Amniotic epithelial cell (primary cell): ENCODE measurements around the gene DNAJC1.

Source experiments
- DNase-seq: peaks from one replicate; pipeline ENCODE4 v3.0.0-alpha.2; 2010; ENCODE audit warnings: low read depth

The DNAJC1 gene

DNA sequence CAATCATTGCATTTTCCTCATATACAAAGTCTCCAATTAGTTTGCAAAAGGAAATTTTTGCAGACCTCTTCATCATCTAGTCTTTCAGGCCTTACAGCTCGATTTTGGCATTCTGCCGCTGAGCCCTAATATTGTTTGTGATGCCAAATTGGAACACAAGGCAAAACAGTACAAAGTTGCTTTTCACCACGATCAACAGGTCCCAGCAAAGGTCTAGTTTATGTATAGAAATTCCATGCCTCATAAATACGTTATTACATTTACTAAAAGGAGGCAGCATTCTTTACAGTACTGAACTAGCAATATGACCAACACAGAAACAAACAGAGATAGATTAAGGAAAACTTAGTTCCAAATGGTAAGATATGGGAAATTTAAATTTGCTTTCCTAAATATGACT, 7.0 kb upstream of the DNAJC1 start:
- no peak for DNase-seq

DNA sequence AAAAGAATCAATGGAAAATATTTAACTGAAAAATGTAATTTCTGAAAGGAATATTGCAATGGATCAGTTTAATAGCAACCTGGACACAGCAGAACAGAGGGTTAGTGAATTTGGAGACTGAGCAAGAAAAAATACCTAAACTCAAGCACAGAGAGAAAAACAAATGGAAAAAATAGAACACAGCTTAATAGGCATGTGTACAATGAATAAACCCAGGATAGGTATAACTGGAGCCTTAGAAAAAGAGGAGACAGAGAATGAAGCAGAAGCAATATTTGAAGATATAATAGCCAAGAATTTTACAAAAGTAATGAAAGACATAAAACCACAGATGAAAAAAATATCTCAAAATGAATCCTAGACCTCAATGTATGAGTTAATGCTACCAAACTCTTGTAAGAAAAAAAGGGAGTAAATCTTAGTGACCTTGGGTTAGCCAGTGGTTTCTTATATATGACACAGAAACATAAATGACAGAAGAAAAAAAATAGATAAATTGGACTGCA, 2.9 kb upstream of the DNAJC1 start:
- DNase-seq, result no peak

DNA sequence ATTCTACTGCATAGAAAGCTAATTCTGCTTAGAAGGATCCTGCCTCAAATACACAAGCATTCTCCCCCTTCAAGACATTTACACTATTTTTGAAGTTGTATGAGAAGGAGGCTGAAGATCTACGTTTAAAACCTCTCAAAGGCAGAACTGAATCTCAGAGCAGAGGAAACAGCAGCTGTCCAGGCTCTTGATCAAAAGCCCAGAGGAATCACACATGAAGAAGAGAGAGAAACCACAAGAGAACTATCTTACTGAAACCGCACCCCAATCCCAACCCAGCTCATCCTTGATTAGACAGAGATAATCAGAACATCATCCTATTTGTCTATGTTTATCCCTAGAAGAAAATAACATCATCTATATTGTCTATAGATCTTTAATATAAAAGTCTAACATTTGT, 2.2 kb upstream of the DNAJC1 start:
- DNase-seq, result no peak

DNA sequence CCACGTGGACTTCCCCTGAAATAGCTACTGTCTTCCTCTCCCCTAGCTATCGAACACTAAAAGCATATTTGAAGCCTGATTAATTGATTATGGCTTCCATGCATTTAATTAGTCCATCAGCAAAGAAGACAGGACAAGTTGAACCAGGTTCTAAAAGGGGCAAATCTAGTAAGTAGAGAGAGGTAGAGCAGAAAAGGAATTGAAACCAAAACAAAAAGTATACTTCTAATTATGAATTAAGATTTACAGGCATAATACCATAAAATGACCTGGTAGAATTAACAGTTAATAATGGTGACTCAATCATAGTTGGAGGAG, 393 bp upstream of the DNAJC1 start:
- DNase-seq, result no peak

DNA sequence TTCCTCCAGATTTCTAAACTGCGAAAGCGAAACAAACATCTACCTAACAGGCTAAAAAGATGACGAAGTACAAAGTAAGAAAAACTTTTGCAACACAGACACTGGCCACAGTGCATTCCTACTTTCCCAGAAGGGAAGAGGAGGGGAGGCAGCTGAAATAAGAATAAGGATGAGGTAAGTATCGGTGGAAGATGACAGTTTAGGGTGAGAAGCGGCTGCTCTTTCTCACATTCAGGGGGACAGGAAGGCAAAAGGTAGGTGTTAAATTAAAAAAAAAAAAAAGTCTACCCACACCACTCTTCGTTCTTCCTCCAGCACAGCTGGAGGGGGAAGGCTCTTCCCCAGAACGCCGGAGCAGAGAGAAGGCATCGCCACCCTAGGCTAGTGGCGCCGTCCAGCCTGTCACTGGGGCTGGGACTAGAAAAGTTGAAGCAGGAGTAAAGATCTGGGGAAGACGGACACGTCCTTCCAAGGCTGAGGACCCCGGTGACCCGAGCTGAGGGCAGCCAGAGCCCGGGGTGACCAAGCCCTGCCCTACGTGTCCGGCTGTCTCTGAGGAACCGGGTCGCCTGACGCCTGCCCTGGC, 846 bp downstream of the DNAJC1 start:
- DNase-seq, result peak; percentile 75

DNA sequence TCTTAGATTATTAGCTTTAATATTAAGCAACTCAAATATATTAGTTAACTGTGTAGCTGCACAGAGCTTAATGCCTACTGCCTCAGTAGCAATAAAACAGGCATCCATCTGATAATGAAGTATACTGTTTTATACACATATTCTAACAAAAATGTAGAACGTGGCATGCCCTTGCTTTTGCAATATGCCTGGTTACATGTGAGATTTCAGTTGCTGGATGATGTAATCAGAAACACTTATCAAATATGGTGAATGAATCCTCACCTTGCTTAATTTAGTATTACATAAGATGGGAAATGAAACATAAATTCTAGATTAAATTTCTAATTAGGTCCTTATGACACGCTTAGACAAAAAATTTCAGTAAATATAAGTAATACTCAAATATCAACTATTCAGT, 8.0 kb downstream of the DNAJC1 start:
- DNase-seq, result peak; percentile 84

DNA sequence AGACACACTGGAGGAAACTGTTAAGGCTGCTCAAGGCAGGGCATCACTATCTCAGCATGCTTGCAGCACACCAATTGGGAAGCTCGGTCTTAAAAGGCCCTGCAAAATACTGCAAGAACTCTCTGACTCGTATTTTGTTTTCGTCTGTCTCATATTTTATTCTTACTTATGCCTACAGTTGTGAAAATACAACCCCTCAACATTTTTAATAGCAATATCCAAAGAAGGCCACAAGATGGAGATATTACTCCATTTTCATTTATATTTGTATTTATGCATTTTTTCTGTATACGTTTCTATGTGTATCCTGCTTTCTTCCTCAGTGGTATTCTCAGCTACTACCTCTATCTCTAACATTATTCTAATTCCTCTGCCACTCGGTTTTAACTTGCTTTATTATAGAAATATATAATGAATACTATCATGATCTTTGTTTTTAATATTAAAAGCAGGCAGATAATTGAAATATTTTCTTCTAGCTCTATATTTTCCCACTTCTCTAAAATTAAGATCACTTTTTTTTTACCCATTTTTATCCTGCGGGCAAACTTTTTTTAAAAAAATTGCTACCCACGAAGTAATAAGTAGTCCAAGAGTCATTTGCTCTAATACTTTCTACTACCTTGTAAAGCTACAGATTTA, 10.0 kb downstream of the DNAJC1 start:
- no peak for DNase-seq

DNA sequence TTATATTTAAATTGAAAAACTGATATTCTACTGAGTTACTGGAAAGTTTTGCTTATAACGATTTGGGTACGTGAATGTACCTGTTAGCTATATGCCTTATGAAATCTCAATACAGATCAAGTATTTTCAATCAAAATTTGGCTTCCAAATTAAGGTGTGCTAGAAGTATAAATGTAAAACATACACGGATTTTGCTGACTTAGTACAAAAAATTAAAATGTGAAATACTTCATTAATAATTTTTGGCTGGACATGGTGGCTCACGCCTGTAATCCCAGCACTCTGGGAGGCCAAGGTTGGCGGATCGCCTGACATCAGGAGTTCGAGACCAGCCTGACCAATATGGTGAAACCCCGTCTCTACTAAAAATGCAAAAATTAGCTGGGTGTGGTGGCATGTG, 11.7 kb downstream of the DNAJC1 start:
- no peak for DNase-seq

DNA sequence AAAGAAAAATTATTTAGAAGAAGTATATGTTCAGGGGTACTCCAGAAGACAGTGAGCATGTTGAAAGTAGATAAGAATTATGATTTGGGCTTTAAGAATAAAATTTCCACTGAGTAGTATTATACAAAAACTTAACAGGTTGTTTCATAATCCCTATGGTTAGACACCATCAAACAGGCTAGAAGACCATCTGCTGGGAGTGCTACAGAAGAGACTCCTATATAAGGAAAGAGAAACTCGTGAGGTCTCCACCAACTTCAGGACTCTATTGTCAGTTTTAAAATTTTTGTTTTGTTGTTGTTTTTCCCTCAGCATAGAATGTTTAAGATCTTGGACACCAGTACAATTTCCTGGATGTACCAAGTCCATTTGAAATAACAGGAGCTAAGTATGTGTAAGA, 13.1 kb downstream of the DNAJC1 start:
- no peak for DNase-seq

DNA sequence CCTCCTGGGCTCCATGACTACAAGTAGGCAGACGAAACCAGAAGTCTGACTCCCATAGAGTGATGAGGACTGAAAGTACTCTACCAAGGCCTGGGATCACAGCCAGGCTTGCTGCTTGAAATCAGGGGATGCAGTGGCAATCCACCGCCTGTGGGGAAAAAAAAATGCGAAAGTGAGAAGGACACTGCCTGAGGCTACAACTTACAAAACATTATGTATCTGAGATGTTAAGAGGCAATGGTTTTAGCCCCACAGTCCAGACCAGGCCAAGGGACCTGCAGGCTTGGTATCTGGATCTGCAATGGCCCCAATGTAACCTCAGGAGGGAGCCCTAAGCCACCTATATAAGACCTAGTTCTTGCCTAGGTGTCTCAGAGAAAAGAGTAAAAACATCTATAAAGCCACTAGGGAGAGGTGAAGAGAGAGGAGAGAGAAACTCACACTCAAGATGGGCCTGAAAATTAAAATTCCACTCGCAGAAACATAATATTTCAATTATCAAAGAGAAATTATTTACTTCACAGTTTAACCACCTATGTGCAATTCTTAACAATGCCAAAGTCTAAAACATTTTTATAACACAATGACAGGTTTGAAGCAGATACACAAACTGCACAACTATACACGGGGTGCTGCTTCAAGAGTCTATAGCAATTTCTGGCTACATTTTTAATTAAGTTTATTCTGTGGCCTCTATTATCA, 13.9 kb downstream of the DNAJC1 start:
- DNase-seq, result peak; percentile 82

DNA sequence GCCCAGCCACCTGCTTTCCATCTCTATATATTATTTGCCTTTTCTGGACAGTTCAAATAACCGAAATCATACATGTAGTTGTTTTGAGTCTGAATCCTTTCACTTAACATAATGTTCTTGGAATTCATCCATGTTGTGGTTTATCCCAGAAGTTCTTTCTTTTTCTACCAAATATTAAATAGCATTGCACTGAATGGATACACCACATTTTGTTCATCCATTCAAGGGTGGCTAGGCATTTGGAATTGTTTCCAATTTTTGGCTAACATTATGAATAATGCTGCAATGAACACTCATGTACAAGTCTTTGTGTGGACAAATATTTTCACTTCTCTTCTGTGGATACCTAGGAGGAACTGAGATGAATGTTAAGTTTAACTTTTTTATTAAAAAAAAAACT, 18.0 kb downstream of the DNAJC1 start:
- DNase-seq, result peak; percentile 41

DNA sequence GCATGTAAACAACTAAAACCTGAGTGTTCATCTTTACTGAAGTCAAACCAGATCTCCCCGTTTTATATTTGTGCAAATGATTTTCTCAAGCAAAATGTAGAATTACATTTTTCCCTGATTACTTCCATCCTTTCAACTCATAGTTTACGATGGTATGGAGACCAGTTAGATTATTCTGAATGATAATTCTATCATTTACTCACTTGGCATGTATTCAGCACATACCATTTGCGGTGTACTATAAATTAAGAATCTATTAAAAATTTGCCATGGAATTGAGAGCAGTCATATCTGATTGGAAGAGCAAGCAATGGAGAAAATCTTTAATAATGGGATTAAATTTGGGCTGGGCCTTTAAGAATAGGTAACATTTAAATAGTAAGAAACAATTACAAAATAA, 22.4 kb downstream of the DNAJC1 start:
- no peak for DNase-seq

DNA sequence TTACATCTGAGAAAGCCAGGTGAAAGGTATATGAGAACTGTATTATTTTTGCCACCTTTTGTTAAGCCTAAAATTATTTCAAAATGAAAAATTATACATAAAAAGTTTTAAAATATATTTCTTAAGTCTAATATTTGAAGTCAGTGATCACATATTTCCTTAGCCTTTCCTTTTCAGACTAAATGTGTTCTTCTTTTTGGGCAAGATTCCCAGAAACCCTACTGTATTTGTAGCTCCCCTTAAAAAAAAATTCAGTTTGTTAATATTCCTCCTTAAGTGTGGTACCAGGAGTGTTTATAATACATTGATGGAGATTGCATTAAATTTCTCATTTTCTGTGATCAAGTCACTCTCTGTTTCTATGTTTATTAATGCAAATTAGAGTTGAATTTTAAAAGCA, 22.8 kb downstream of the DNAJC1 start:
- DNase-seq, result no peak

DNA sequence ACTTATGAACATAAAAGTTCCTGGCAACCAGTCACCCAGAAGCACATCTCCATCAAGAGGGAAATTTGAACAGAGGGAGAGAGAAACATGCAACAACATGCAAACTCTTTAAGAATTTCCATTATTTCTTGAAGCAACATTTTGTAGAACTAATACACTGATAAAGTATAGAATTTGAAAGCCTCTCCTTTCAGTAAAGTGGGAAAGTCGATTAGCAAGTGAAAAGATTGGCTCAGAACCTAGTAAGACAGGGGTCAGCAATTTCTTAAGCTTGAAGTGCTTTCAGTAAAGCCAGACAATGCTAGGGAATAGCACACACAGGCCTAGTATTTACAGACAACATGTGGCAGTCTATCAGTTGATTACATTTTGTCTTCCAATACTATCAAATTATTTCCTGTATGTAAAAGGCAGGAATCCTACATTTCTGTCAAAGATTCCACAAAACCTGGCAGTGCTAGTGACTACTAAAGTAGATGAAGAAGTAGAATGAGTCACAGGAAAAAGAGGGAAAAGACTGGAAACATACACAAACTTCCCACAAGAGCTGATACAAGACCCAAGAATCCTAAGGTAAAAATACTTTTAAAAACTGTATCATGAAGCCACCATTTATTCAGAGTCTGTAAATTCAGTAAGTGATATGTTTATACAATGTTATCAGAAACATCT, 25.2 kb downstream of the DNAJC1 start:
- peak; percentile 62 for DNase-seq

DNA sequence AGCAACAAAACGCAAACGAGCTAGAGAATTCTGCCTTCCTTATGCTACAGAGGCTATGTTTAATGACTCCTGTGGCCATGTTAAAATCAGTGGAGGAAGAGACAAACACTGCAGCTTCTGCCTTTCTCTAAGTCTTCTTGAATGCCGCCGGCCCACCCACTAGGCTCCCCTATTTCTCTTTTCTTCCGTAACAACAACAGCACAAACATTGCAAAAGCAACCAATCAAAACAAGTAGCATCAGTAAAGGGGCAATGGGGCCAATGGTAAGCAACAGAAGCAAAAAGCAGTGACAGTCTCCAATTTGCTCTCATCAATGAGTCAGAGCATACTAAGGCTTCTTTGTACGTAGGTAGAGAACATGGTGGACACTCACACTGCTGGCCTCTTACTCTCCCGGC, 26.8 kb downstream of the DNAJC1 start:
- peak; percentile 28 for DNase-seq

DNA sequence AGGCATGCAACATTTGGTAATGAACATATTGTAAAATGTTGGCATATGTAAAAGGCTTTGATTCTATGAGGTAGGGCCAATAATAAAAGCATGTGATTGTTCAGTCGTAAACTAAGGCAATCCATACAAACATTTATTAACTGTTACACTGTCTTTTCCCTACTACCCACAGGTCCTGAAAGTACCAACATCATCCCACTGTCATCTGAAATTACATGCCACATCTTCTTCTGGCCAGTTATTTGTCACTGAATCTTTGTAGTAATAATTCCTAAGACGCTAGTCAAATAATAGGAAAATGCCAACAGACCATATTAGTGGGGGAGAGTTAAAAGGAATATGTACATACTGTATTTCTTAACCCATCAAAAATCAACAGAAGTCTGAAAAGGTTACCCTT, 27.2 kb downstream of the DNAJC1 start:
- DNase-seq, result no peak

DNA sequence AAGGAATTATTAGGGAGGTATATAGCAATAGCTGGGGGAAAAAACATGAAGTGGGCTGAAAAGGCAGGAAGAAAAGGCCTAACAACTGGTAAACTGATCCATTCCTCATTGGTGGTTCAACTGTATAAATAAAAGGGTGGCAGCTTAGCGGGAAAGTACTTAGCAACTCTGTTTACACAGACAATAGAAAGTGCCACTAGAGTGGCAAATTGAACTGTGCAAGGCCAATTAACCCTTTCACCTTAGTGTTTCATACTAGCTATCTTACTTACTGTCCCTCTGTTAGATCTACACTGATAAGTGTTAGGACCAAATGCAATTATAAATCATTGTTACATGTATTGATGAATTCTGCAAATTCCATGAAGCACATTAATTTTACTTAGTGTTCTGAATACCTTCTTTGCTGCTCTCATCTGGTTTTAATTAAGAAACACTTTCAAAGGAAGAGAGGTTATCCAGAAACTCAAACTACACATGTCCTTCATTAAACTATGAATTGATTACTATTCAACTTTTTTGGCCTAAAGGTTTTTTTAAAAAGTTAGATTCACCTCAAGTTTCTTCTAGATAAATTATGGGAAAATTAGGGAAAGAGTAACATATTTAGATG, 28.0 kb downstream of the DNAJC1 start:
- DNase-seq, result no peak

DNA sequence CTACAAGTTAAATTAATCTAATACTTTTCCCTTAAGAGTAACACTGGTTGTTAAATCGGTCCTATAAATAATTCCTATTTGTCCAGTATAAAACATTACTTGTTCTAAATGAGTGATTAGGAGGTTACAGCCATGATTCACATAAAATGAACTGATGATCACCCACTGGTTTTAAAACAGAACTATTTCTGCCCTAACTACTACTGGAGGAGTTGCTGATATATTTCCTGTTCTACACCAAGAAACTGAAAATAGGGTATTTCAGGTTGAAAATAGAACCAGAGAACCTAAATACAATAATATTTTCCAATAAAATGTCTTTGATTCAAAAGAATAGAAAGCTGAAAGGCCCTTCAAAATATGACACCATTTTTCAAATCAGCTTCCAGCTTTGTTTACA, 30.9 kb downstream of the DNAJC1 start:
- peak; percentile 7 for DNase-seq

DNA sequence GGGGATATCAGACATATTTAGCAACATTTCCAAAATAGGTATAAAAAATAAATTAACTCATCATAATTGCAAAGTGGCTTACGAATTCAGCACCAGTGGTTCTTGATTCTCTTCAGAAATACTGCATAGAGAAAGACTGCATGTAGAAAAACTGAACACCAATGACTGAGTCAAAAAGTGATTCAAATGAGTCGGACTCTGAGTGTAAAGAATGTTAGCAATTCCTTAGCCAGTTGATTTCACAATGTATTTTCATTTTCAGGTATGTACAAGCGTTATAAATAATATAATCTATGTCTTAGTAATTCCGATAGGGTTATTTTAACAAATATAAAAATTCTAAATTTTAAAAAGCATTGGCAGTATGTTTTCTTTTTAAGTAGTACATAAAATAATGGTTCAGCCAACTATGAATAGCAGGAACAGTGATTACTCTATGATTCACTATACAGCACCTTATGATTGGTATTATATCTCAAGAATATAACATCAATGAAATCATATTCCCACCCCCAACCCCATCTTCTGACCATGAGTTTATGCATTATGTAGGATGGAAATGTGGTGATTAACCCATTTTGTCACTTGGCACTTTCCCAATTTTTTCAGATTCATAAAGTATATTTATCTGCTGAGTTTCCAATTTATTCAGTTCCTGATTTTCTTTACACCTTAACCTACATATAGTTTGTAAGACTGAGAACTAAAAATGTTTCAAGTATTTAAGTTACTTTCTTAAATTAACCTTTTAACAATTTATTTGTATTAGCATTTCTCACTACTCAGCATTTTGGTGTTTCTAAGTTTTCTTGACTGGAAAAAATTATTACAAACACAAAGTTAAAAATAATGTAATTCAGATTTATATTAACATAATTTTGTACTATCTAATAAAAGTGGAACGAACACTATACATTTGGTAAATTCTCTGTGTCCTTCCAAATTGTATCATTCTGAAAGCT, 33.9 kb downstream of the DNAJC1 start:
- DNase-seq, result peak; percentile 64

DNA sequence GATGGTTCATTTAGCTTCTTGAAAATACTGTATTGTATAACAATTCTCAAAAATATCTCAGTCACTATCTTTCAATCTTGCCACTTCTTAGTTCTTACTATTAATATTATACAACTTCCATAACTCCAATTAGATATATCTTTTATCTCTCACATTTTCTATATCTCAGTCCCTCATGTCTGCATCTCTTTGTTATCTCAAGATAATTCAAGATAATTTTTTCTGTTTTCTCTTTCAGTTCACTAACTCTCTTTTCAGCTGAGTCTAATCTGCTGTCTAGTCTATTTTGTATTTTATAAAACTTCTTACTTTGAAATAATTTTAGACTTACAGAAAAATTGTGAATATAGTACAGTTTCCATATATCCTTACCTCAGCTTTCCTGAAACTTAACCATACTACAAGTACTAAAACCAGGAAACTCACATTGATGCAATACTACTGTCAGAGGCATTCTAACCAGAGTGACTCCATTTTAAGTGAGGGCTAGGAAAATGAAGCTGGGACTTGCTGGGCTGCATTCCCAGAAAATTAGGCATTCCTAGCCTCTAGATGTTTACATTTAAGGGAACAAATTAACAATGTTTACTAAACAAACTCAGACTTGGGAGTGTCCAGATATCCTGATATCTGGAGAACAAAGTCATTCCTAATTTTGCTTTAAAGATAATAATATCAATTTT, 38.4 kb downstream of the DNAJC1 start:
- DNase-seq, result no peak

DNA sequence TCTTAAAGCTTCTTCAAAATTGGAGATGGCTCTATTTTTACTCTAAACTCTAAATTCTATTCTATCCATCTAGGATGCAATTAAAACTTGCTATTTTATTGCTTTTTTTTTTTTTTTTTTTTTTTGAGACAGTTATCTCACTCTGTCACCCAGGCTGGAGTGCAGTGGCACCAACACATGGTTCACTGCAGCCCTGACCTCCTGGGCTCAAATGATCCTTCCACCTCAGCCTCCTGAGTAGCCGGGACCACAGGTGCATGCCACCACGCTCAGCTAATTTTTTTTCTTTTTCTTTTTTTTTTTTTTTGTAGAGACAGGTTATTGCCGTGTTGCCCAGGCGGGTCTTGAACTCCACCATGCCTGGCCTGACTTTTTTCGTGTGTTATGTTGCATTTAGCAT, 41.2 kb downstream of the DNAJC1 start:
- DNase-seq, result no peak
